Left ventricle myocardium inferior (tissue), 1 donor: Measurements from ENCODE around the gene EBF4. TPM values are rescaled to one million over a fixed set of nuclear protein-coding genes. Genes with fewer than 3 reads are reported as not detected.

ENCODE experiments used
- DNase-seq: peaks from one replicate; pipeline ENCODE4 v3.0.0-alpha.2; 2020
- H3K27ac ChIP-seq: fragments of 200-600 bp; replicated peaks from 2 replicates; pipeline ENCODE4 v1.8.0; 2021
- H3K27me3 ChIP-seq: fragments of 200-600 bp; 2 replicates; pipeline ENCODE4 v1.8.0; 2021; ENCODE audit warnings: low read depth
- H3K36me3 ChIP-seq: fragments of 200-600 bp; 2 replicates; pipeline ENCODE4 v1.8.0; 2021
- H3K4me1 ChIP-seq: fragments of 200-600 bp; 2 replicates; pipeline ENCODE4 v1.8.0; 2021
- H3K4me3 ChIP-seq: fragments of 200-600 bp; 2 replicates; pipeline ENCODE4 v1.8.0; 2021; ENCODE audit warnings: mild to moderate bottlenecking, moderate library complexity
- H3K9me3 ChIP-seq: fragments of 200-600 bp; replicated peaks from 2 replicates; pipeline ENCODE4 v1.8.0; 2021
- CTCF ChIP-seq: fragments of 200-600 bp; IDR thresholded peaks from 2 replicates; pipeline ENCODE4 v1.8.0; 2021; ENCODE audit warnings: antibody characterized with exemption, mild to moderate bottlenecking, borderline replicate concordance
- intact Hi-C: fragments of 100-400 bp; cut with micrococcal nuclease; formaldehyde crosslinking; loops from one replicate; pipeline ENCODE4 v1.11.0; 2022
- total RNA-seq: library from RNA; stranded (reverse); fragmentation: NEBNext Ultra II Directional; extraction: Animal tissue kit (Norgen Biotek cat#: 25700); gene quantifications from one replicate; pipeline ENCODE4 v1.2.1, GENCODE V29; 2021
- donor health status: DM: no; HTN: yes; CAD: no; lungs with severe emphysema.

The EBF4 gene
- total RNA-seq, 1 donor from 2014 or later, result 4.9 TPM

- TF ChIP-seq CTCF, result no peak
- Histone ChIP-seq H3K36me3 (no peaks in the 10 kb centered on the region), H3K4me1 (no peaks in the 10 kb centered on the region), H3K27me3 (peaks cover 98% of the 10 kb centered on the region), H3K27ac (no peak overlapping the region), H3K9me3 (no peaks in the 10 kb centered on the region), H3K4me3 (no peak overlapping the region)
- intact Hi-C loops, result no loop called here
- no peak for DNase-seq
Measured at GRCh38 chr20:2793471-2793870, 100.9 kb downstream of the EBF4 start.

GRCh38 chr20:2794202-2794748, 101.7 kb downstream of the EBF4 start:
- H3K27me3 ChIP-seq, result peaks cover 99% of the 10 kb centered on the region
- intact Hi-C loops, result no loop called here

GRCh38 chr20:2794866-2795447, 102.4 kb downstream of the EBF4 start:
- H3K4me1 ChIP-seq, result peaks cover 7% of the 10 kb centered on the region
- H3K36me3 ChIP-seq, result no peaks in the 10 kb centered on the region
- H3K9me3 ChIP-seq, result no peaks in the 10 kb centered on the region
- TF ChIP-seq CTCF, result no peak
- H3K27me3 ChIP-seq, result peaks cover 99% of the 10 kb centered on the region
- no peak overlapping the region for H3K4me3 ChIP-seq
- no peak for DNase-seq
- intact Hi-C loops, result no loop called here
- H3K27ac ChIP-seq, result no peak overlapping the region

More at GRCh38 chr20:2794202-2794748, 101.7 kb downstream of the EBF4 start:
- H3K4me3 ChIP-seq, result no peak overlapping the region
- H3K27ac ChIP-seq, result no peak overlapping the region
- H3K36me3 ChIP-seq, result no peaks in the 10 kb centered on the region
- no peak for DNase-seq
- no peak for TF ChIP-seq CTCF
- peaks cover under 1% of the 10 kb centered on the region for H3K4me1 ChIP-seq
- H3K9me3 ChIP-seq, result no peaks in the 10 kb centered on the region

- H3K27ac ChIP-seq, result no peak overlapping the region
- intact Hi-C loops, result no loop called here
- peaks cover 99% of the 10 kb centered on the region for H3K27me3 ChIP-seq
- peaks cover 12% of the 10 kb centered on the region for H3K4me1 ChIP-seq
- no peak overlapping the region for H3K4me3 ChIP-seq
- H3K36me3 ChIP-seq, result no peaks in the 10 kb centered on the region
- DNase-seq, result no peak
- H3K9me3 ChIP-seq, result no peaks in the 10 kb centered on the region
- no peak for TF ChIP-seq CTCF
Measured at GRCh38 chr20:2795451-2795850, 102.9 kb downstream of the EBF4 start.

GRCh38 chr20:2796011-2796660, 103.6 kb downstream of the EBF4 start:
- Histone ChIP-seq H3K27ac (no peak overlapping the region), H3K27me3 (peaks cover 100% of the 10 kb centered on the region), H3K4me3 (no peak overlapping the region), H3K9me3 (no peaks in the 10 kb centered on the region), H3K4me1 (peaks cover 19% of the 10 kb centered on the region), H3K36me3 (no peaks in the 10 kb centered on the region)
- intact Hi-C loops, result no loop called here
- no peak for TF ChIP-seq CTCF
- no peak for DNase-seq
